IMR-90 (cell line): ENCODE data around the gene FNDC11. TPM values are rescaled to one million over a fixed set of nuclear protein-coding genes. Genes with fewer than 3 reads are reported as not detected.

Experiments
- ATAC-seq: fragments of 200-7000 bp; cut with Tn5 transposase; 2 replicates; pipeline ENCODE4 v1.9.1; 2020; ENCODE audit warnings: low read depth, mild to moderate bottlenecking, moderate library complexity
- BruUV-seq: library from RNA; stranded (reverse); fragments of 400-500 nt; replicated peaks from 2 replicates; lab custom pipeline; 2021; lab: Mats Ljungman, UMichigan
- CTCF ChIA-PET: fragments of 300-600 bp; formaldehyde crosslinking; extraction: SDS; loops from one replicate; lab custom pipeline; 2021; ENCODE audit warnings: antibody characterized with exemption; lab: Yijun Ruan, JAX
- POLR2A ChIA-PET: fragments of 300-600 bp; sonication (Branson Sonifier 250); formaldehyde crosslinking; loops from one replicate; lab custom pipeline; 2022; ENCODE audit warnings: antibody characterized with exemption; ENCODE audit not compliant: unreplicated experiment; lab: Charles Lee
- DNase-seq: peaks from one replicate; pipeline ENCODE4 v3.0.0; 2013
- H2AFZ ChIP-seq: replicated peaks from 2 replicates; pipeline ENCODE3; 2013; ENCODE audit warnings: low read length, mild to moderate bottlenecking; ENCODE audit not compliant: poor library complexity
- H2AK5ac ChIP-seq: 2 replicates; pipeline ENCODE4 v1.6.1; 2013; ENCODE audit warnings: low read depth, low read length, inconsistent platforms
- H2AK9ac ChIP-seq: replicated peaks from 2 replicates; pipeline ENCODE3; 2013; ENCODE audit warnings: mild to moderate bottlenecking, low read depth, low read length, moderate library complexity; ENCODE audit not compliant: poor library complexity
- H2BK120ac ChIP-seq: 2 replicates; pipeline ENCODE4 v1.6.1; 2013; ENCODE audit warnings: low read depth, low read length, inconsistent platforms
- H2BK15ac ChIP-seq: 3 replicates; pipeline ENCODE4 v1.6.1; 2013; ENCODE audit warnings: low read depth, low read length, inconsistent platforms
- H2BK20ac ChIP-seq: 2 replicates; pipeline ENCODE4 v1.6.1; 2013; ENCODE audit warnings: low read depth, mild to moderate bottlenecking, inconsistent platforms, low read length, moderate library complexity
- H2BK5ac ChIP-seq: 2 replicates; pipeline ENCODE4 v1.6.1; 2013; ENCODE audit warnings: mild to moderate bottlenecking, low read depth, low read length, inconsistent platforms; ENCODE audit not compliant: poor library complexity, severe bottlenecking
- H3K14ac ChIP-seq: replicated peaks from 2 replicates; pipeline ENCODE4 v1.6.1; 2013; ENCODE audit warnings: low read depth, low read length, inconsistent platforms
- H3K18ac ChIP-seq: 2 replicates; pipeline ENCODE4 v1.6.1; 2013; ENCODE audit warnings: low read depth, low read length, control low read depth
- H3K23ac ChIP-seq: 2 replicates; pipeline ENCODE4 v1.6.1; 2013; ENCODE audit warnings: low read depth, low read length, inconsistent platforms
- H3K27ac ChIP-seq: 2 replicates; pipeline ENCODE4 v1.5.1; 2013; ENCODE audit warnings: mild to moderate bottlenecking, control low read depth, low read length; ENCODE audit not compliant: insufficient read depth
- H3K27me3 ChIP-seq: 2 replicates; pipeline ENCODE4 v1.6.1; 2013; ENCODE audit warnings: low read length; ENCODE audit not compliant: control insufficient read depth, insufficient read depth
- H3K36me3 ChIP-seq: 2 replicates; pipeline ENCODE4 v1.6.1; 2013; ENCODE audit warnings: low read length, mixed read lengths; ENCODE audit not compliant: control insufficient read depth, insufficient read depth
- H3K4ac ChIP-seq: 2 replicates; pipeline ENCODE4 v1.6.1; 2013; ENCODE audit warnings: low read depth, low read length, inconsistent platforms
- H3K4me1 ChIP-seq: 2 replicates; pipeline ENCODE4 v1.6.1; 2013; ENCODE audit warnings: low read length, mixed read lengths; ENCODE audit not compliant: control insufficient read depth, insufficient read depth
- H3K4me2 ChIP-seq: 2 replicates; pipeline ENCODE4 v1.6.1; 2013; ENCODE audit warnings: low read depth, mild to moderate bottlenecking, control low read depth, low read length, moderate library complexity
- H3K4me3 ChIP-seq: 2 replicates; pipeline ENCODE4 v1.5.1; 2013; ENCODE audit warnings: low read depth, mild to moderate bottlenecking, control low read depth, low read length, moderate library complexity; ENCODE audit not compliant: insufficient read depth
- H3K56ac ChIP-seq: 2 replicates; pipeline ENCODE4 v1.6.1; 2013; ENCODE audit warnings: low read length, inconsistent platforms; ENCODE audit not compliant: insufficient read depth; ENCODE audit errors: extremely low read depth
- H3K79me1 ChIP-seq, 2 experiments: 2 replicates each; pipeline ENCODE4 v1.6.1; 2013; ENCODE audit warnings: low read length in 2 of 2, inconsistent platforms in 1 of 2, low read depth in 1 of 2
- H3K9ac ChIP-seq: 2 replicates; pipeline ENCODE4 v1.6.1; 2013; ENCODE audit warnings: low read depth, low read length, control low read depth
- H3K9me1 ChIP-seq: 2 replicates; pipeline ENCODE4 v1.6.1; 2013; ENCODE audit warnings: low read length, inconsistent platforms; ENCODE audit not compliant: insufficient read depth
- H3K9me3 ChIP-seq: 2 replicates; pipeline ENCODE4 v1.6.1; 2013; ENCODE audit warnings: low read length; ENCODE audit not compliant: control insufficient read depth, insufficient read depth
- H4K20me1 ChIP-seq: 2 replicates; pipeline ENCODE4 v1.6.1; 2013; ENCODE audit warnings: low read length, inconsistent platforms; ENCODE audit not compliant: insufficient read depth
- H4K5ac ChIP-seq: 2 replicates; pipeline ENCODE4 v1.6.1; 2013; ENCODE audit warnings: mild to moderate bottlenecking, low read depth, low read length, control low read depth
- H4K8ac ChIP-seq, 2 experiments: 2 replicates each; pipeline ENCODE4 v1.6.1; 2013; ENCODE audit warnings: low read depth in 2 of 2, low read length in 2 of 2, control low read depth in 1 of 2, inconsistent platforms in 1 of 2
- H4K91ac ChIP-seq: 2 replicates; pipeline ENCODE4 v1.6.1; 2013; ENCODE audit warnings: low read depth, low read length, inconsistent platforms; ENCODE audit not compliant: insufficient read depth
- FOS ChIP-seq: fragments of 150-350 bp; IDR thresholded peaks from 2 replicates; pipeline ENCODE4 v1.6.1; 2016; ENCODE audit warnings: low read depth, low read length
- MAFK ChIP-seq: IDR thresholded peaks from 2 replicates; pipeline ENCODE4 v1.6.1; 2012; ENCODE audit warnings: low read depth, low read length, improper control_type of control experiment
- MAZ ChIP-seq: IDR thresholded peaks from 2 replicates; pipeline ENCODE4 v1.6.1; 2012; ENCODE audit warnings: low read depth, mild to moderate bottlenecking, low read length, improper control_type of control experiment, moderate library complexity, borderline replicate concordance
- RCOR1 ChIP-seq: IDR thresholded peaks from 2 replicates; pipeline ENCODE4 v1.6.1; 2012; ENCODE audit warnings: mild to moderate bottlenecking, low read length, improper control_type of control experiment; ENCODE audit not compliant: insufficient replicate concordance
- USF2 ChIP-seq: fragments of 150-350 bp; IDR thresholded peaks from 2 replicates; pipeline ENCODE4 v1.6.1; 2017; ENCODE audit warnings: mild to moderate bottlenecking, antibody characterized with exemption, low read length, low read depth
- WGBS, 2 experiments: methylation state at CpG; one replicate each; pipeline versions ENCODE4 v1.1.5 to v1.1.7; 2013; ENCODE audit warnings: missing lambda C conversion rate in 2 of 2; ENCODE audit not compliant: insufficient read length in 1 of 2; ENCODE audit errors: extremely low coverage in 2 of 2; 5-methylcytosine and 5-hydroxymethylcytosine counted together
- dilution Hi-C: fragments of 300-500 bp; cut with HindIII; formaldehyde crosslinking; loops from one replicate; pipeline ENCODE4 v1.14.3; 2018; ENCODE audit warnings: low sequenced_read_pairs; ENCODE audit not compliant: unreplicated experiment
- in situ Hi-C: fragments of 300-500 bp; cut with MboI; formaldehyde crosslinking; loops from 3 replicates; pipeline ENCODE4 v1.14.3; 2019; ENCODE audit warnings: low sequenced_read_pairs, inconsistent platforms, mixed read lengths
- intact Hi-C: fragments of 100-400 bp; cut with micrococcal nuclease; formaldehyde crosslinking; loops from 2 replicates; pipeline ENCODE4 v1.10.0; 2022
- polyA plus RNA-seq, 3 experiments: library from polyadenylated mRNA; depleted of rRNA; stranded (reverse); fragments of >200 nt; gene quantifications; 2 replicates each; pipeline ENCODE4 v1.2.3, GENCODE V29; 2012; ENCODE audit warnings: low replicate concordance in 1 of 3
- total RNA-seq: library from RNA; depleted of rRNA; stranded (reverse); fragments of >200 nt; gene quantifications from 2 replicates; pipeline ENCODE4 v1.2.3, GENCODE V29; 2012

FNDC11 gene
- total and polyA plus RNA-seq, 2 of the 4 experiments (the other 2 are of a cell fraction), result 0.36 to 1.0 TPM

GRCh38 chr20:63585616-63586565, 31.9 kb downstream of the FNDC11 start:
- no peak overlapping the region for H4K8ac ChIP-seq
- intact Hi-C loops (no loop called here), in situ Hi-C loops (no loop called here), dilution Hi-C loops (no loop called here)
- peaks cover 2% of the 10 kb centered on the region; the same call in 1 of the 2 replicates for H3K9me1 ChIP-seq
- CTCF ChIA-PET, result no interaction called here
- no peak for TF ChIP-seq MAFK
- TF ChIP-seq MAZ, result no peak
- TF ChIP-seq USF2, result no peak
- TF ChIP-seq RCOR1, result no peak
- no peak for TF ChIP-seq FOS
- no peak overlapping the region for H2BK15ac ChIP-seq
- POLR2A ChIA-PET, result no interaction called here
- peaks cover 0 to under 1% of the 10 kb centered on the region in 2 experiments; a peak in 1 of 4 replicates for H3K79me1 ChIP-seq
- no peak overlapping the region for H2BK5ac ChIP-seq
- H2AK9ac ChIP-seq, result no peak overlapping the region
- no peaks in the 10 kb centered on the region; the same call in none of the 2 replicates for H4K20me1 ChIP-seq
- H2BK20ac ChIP-seq, result no peak overlapping the region
- H3K27me3 ChIP-seq, result no peaks in the 10 kb centered on the region
- no peak overlapping the region for H4K91ac ChIP-seq
- no peak overlapping the region for H3K14ac ChIP-seq
- no peaks in the 10 kb centered on the region for H3K4me1 ChIP-seq
- H3K23ac ChIP-seq, result no peak overlapping the region
- no peak overlapping the region for H2AK5ac ChIP-seq
- WGBS, 2 experiments, result 94% methylated on average over 6 of the region's 22 CpGs; no CpG with 5 or more reads in 1 of the 2 experiments
- H3K36me3 ChIP-seq, result peaks cover 21% of the 10 kb centered on the region
- H3K56ac ChIP-seq, result no peak overlapping the region
- no peak overlapping the region for H3K18ac ChIP-seq
- no peak for DNase-seq
- H3K4ac ChIP-seq, result no peak overlapping the region
- no peak overlapping the region for H3K9ac ChIP-seq
- no peaks in the 10 kb centered on the region for H3K9me3 ChIP-seq
- H3K27ac ChIP-seq, result no peak overlapping the region
- BruUV-seq, result no TSS peak
- no peak overlapping the region for H3K4me2 ChIP-seq
- no peak overlapping the region for H4K5ac ChIP-seq
- H3K4me3 ChIP-seq, result no peak overlapping the region
- no peak overlapping the region for H2BK120ac ChIP-seq
- H2AFZ ChIP-seq, result no peak overlapping the region
- no peak for ATAC-seq
